Esophagus squamous epithelium (tissue), 4 donors: ENCODE data around the gene PRKAA1.

Source experiments
- CTCF ChIP-seq, 6 experiments: fragments of 450-650 bp in 4 of 6; fragments of 200-600 bp in 2 of 6; sonication (generic) in 2 of 6; IDR thresholded peaks; one replicate each; pipeline ENCODE4 v1.5.1; 2016 to 2019; ENCODE audit warnings: antibody characterized with exemption in 6 of 6, mild to moderate bottlenecking in 4 of 6, moderate library complexity in 4 of 6
- POLR2A ChIP-seq, 4 donors: fragments of 450-650 bp; IDR thresholded peaks; one replicate each; pipeline ENCODE4 v1.6.1; 2017; ENCODE audit warnings: antibody characterized with exemption in 4 of 4, mild to moderate bottlenecking in 4 of 4, moderate library complexity in 3 of 4

DNA sequence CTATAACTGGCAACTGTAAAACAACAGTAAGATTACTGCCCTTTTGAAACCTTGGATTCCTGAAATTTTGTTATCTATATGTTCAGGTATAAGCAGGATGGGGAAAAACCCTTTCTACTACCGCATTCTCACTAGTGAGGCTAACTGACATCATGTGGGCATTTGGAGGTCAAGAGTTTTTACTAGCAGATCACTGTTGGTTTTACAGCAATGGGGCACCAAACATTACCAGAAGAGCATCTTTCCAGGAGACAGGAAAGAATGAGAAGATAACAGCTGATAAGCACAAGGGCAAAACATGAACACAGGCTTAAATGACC lies 21.6 kb downstream of the PRKAA1 start:
- no peak for TF ChIP-seq POLR2A (IDR thresholded peaks at IDR 0.05)
- no peak for TF ChIP-seq CTCF (IDR thresholded peaks at IDR 0.05)
